ACC112 (cell line): ENCODE measurements around the gene ATG16L1.

Experiments used
- H2AFZ ChIP-seq: fragments of 200-600 bp; sonication (generic); one replicate; pipeline ENCODE4 v1.6.0; 2017; ENCODE audit warnings: antibody characterized with exemption, low read length; ENCODE audit not compliant: unreplicated experiment
- H3K27ac ChIP-seq: fragments of 200-600 bp; sonication (generic); 2 replicates; pipeline ENCODE4 v1.5.1; 2014; ENCODE audit warnings: low read depth, mild to moderate bottlenecking, antibody characterized with exemption, low read length, moderate library complexity
- H3K27me3 ChIP-seq: fragments of 200-600 bp; sonication (generic); 2 replicates; pipeline ENCODE4 v1.6.1; 2014; ENCODE audit warnings: mild to moderate bottlenecking, antibody characterized with exemption, low read length, moderate library complexity, mixed read lengths; ENCODE audit not compliant: insufficient read depth
- H3K36me3 ChIP-seq: fragments of 200-600 bp; sonication (generic); 2 replicates; pipeline ENCODE4 v1.6.1; 2016; ENCODE audit warnings: mild to moderate bottlenecking, antibody characterized with exemption, low read length, moderate library complexity, mixed read lengths; ENCODE audit not compliant: insufficient read depth
- H3K4me1 ChIP-seq: fragments of 200-600 bp; sonication (generic); one replicate; pipeline ENCODE4 v1.6.1; 2016; ENCODE audit warnings: low read length, mixed read lengths; ENCODE audit not compliant: insufficient read depth, unreplicated experiment, control insufficient read depth
- H3K4me3 ChIP-seq: fragments of 200-600 bp; sonication (generic); 2 replicates; pipeline ENCODE4 v1.5.1; 2014; ENCODE audit warnings: mild to moderate bottlenecking, low read depth, low read length
- H3K79me2 ChIP-seq: fragments of 200-600 bp; sonication (generic); one replicate; pipeline ENCODE4 v1.6.0; 2016; ENCODE audit warnings: low read length; ENCODE audit not compliant: control insufficient read depth, unreplicated experiment, insufficient read depth

The ATG16L1 gene

GRCh38 chr2:233290051-233290845, 38.8 kb downstream of the ATG16L1 start:
- Histone ChIP-seq H3K4me1 (peaks cover 7% of the 10 kb centered on the region), H3K27ac (no peak overlapping the region)

GRCh38 chr2:233295891-233296290, 44.4 kb downstream of the ATG16L1 start:
- Histone ChIP-seq H3K36me3 (peaks cover 19% of the 10 kb centered on the region), H3K4me3 (no peak overlapping the region), H3K27ac (no peak overlapping the region), H2AFZ (no peak overlapping the region), H3K4me1 (no peaks in the 10 kb centered on the region), H3K79me2 (no peaks in the 10 kb centered on the region), H3K27me3 (no peaks in the 10 kb centered on the region)

More at GRCh38 chr2:233290051-233290845, 38.8 kb downstream of the ATG16L1 start:
- Histone ChIP-seq H2AFZ (no peak overlapping the region), H3K27me3 (no peaks in the 10 kb centered on the region), H3K79me2 (peaks cover 3% of the 10 kb centered on the region), H3K36me3 (peaks cover 30% of the 10 kb centered on the region), H3K4me3 (no peak overlapping the region)

GRCh38 chr2:233297076-233297475, 45.6 kb downstream of the ATG16L1 start:
- Histone ChIP-seq H3K4me1 (no peaks in the 10 kb centered on the region), H3K27ac (no peak overlapping the region), H3K79me2 (no peaks in the 10 kb centered on the region), H3K36me3 (peaks cover 10% of the 10 kb centered on the region; the same call in 1 of the 2 replicates), H3K4me3 (no peak overlapping the region), H2AFZ (no peak overlapping the region), H3K27me3 (no peaks in the 10 kb centered on the region)

GRCh38 chr2:233300401-233300800, 48.9 kb downstream of the ATG16L1 start:
- Histone ChIP-seq H3K36me3 (peaks cover 5% of the 10 kb centered on the region; the same call in 1 of the 2 replicates), H3K4me1 (no peaks in the 10 kb centered on the region), H3K4me3 (no peak overlapping the region), H3K27me3 (no peaks in the 10 kb centered on the region), H3K27ac (no peak overlapping the region), H3K79me2 (no peaks in the 10 kb centered on the region), H2AFZ (no peak overlapping the region)

GRCh38 chr2:233301248-233301647, 49.8 kb downstream of the ATG16L1 start:
- no peak overlapping the region for H3K27ac ChIP-seq
- no peaks in the 10 kb centered on the region for H3K79me2 ChIP-seq
- no peaks in the 10 kb centered on the region for H3K27me3 ChIP-seq
- no peaks in the 10 kb centered on the region for H3K36me3 ChIP-seq
- no peak overlapping the region for H2AFZ ChIP-seq
- H3K4me1 ChIP-seq: no peaks in the 10 kb centered on the region
- H3K4me3 ChIP-seq: no peak overlapping the region

GRCh38 chr2:233301811-233302210, 50.3 kb downstream of the ATG16L1 start:
- H3K36me3 ChIP-seq: no peaks in the 10 kb centered on the region
- H2AFZ ChIP-seq: no peak overlapping the region
- no peaks in the 10 kb centered on the region for H3K79me2 ChIP-seq
- no peak overlapping the region for H3K27ac ChIP-seq
- no peak overlapping the region for H3K4me3 ChIP-seq
- no peaks in the 10 kb centered on the region for H3K4me1 ChIP-seq
- H3K27me3 ChIP-seq: no peaks in the 10 kb centered on the region

GRCh38 chr2:233303252-233303651, 51.8 kb downstream of the ATG16L1 start:
- Histone ChIP-seq H3K4me3 (no peak overlapping the region), H3K36me3 (no peaks in the 10 kb centered on the region), H2AFZ (no peak overlapping the region)

GRCh38 chr2:233307565-233307964, 56.1 kb downstream of the ATG16L1 start, which contains the start of gene SAG:
Gene SAG, plus strand, starts transcription at chr2:233307816. Its CDS starts 1,374 bp downstream, at chr2:233309190.
- Histone ChIP-seq H3K4me1 (no peaks in the 10 kb centered on the region), H3K79me2 (no peaks in the 10 kb centered on the region), H3K27me3 (peaks cover 11% of the 10 kb centered on the region), H3K4me3 (no peak within 1 kb of the TSS), H3K27ac (no peak within 1 kb of the TSS), H2AFZ (no peak within 1 kb of the TSS), H3K36me3 (no peaks in the 10 kb centered on the region)

More at GRCh38 chr2:233303252-233303651, 51.8 kb downstream of the ATG16L1 start:
- no peaks in the 10 kb centered on the region for H3K79me2 ChIP-seq
- no peaks in the 10 kb centered on the region for H3K4me1 ChIP-seq
- H3K27ac ChIP-seq: no peak overlapping the region
- no peaks in the 10 kb centered on the region for H3K27me3 ChIP-seq

- Histone ChIP-seq H3K79me2 (no peaks in the 10 kb centered on the region), H2AFZ (no peak overlapping the region), H3K36me3 (no peaks in the 10 kb centered on the region), H3K27ac (no peak overlapping the region), H3K4me3 (no peak overlapping the region), H3K4me1 (no peaks in the 10 kb centered on the region), H3K27me3 (peaks cover 18% of the 10 kb centered on the region)
These were observed 59.9 kb downstream of the ATG16L1 start for GRCh38 chr2:233311241-233311926.

- H3K79me2 ChIP-seq: no peaks in the 10 kb centered on the region
- H3K27ac ChIP-seq: no peak overlapping the region
- no peaks in the 10 kb centered on the region for H3K36me3 ChIP-seq
- H2AFZ ChIP-seq: no peak overlapping the region
- no peak overlapping the region for H3K4me3 ChIP-seq
- no peaks in the 10 kb centered on the region for H3K4me1 ChIP-seq
- peaks cover 18% of the 10 kb centered on the region for H3K27me3 ChIP-seq
These were observed 61.4 kb downstream of the ATG16L1 start for GRCh38 chr2:233312874-233313273.
